Measurements from ENCODE around the gene WDR7.

WDR7 gene

DNA sequence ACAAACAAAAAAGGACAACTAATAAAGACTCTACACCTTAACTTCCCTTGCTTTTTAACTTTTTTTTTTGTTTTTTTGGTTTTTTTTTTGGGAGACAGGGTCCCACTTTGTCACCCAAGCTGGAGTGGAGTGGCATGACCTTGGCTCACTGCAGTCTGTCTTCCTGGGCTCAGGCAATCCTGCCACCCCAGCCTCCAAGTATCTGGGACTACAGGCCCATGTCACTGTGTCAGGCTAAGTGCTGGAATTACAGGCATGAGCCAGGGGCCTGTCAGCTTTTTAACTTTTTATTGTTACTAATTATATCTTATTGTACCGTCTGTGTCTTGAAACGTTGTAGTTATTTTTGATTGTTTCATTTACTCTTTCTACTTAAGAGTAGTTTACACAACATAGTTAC, 25.5 kb downstream of the WDR7 start:
- no peaks in the 10 kb centered on the region for H3K27me3 ChIP-seq (replicated peaks; ENCODE audit: insufficient read depth, low read length)
- DNase-seq = no peak
- H3F3A ChIP-seq (ENCODE audit: insufficient read depth, low read length) = no peaks in the 10 kb centered on the region
- no peak overlapping the region for H2AFZ ChIP-seq (ENCODE audit: low read length)
- no peaks in the 10 kb centered on the region for H3K36me3 ChIP-seq (replicated peaks; ENCODE audit: insufficient read depth, low read length)
- H3K4me1 ChIP-seq (ENCODE audit: low read length) = no peaks in the 10 kb centered on the region
- no peak overlapping the region for H3K4me3 ChIP-seq (ENCODE audit: low read length)
- no peak overlapping the region for H3K4me2 ChIP-seq (ENCODE audit: low read depth, low read length)
- peaks cover 10% of the 10 kb centered on the region for H3K79me2 ChIP-seq (ENCODE audit: low read length)
- H3K9ac ChIP-seq (ENCODE audit: low read length) = no peak overlapping the region
- H3K9me2 ChIP-seq (replicated peaks; ENCODE audit: insufficient read depth, low read length) = no peaks in the 10 kb centered on the region
- no peaks in the 10 kb centered on the region for H4K20me1 ChIP-seq (ENCODE audit: insufficient read depth, low read length)
- TF ChIP-seq EZH2phosphoT487 (IDR thresholded peaks at IDR 0.05; ENCODE audit: low read length) (no peak), EZH2 (optimal IDR thresholded peaks at IDR 0.05; ENCODE audit: low read depth, low read length) (no peak), CTCF (IDR thresholded peaks at IDR 0.05; ENCODE audit: low read length) (no peak)
- H3K9me3 ChIP-seq (replicated peaks; ENCODE audit: insufficient read depth, low read length) = no peaks in the 10 kb centered on the region
- no peak overlapping the region for H3K27ac ChIP-seq (ENCODE audit: low read length)

- Histone ChIP-seq H3K36me3 (replicated peaks; ENCODE audit: insufficient read depth, low read length) (no peaks in the 10 kb centered on the region), H3K9ac (ENCODE audit: low read length) (no peak overlapping the region), H3K4me3 (ENCODE audit: low read length) (no peak overlapping the region), H3K9me3 (replicated peaks; ENCODE audit: insufficient read depth, low read length) (no peaks in the 10 kb centered on the region), H3K27me3 (replicated peaks; ENCODE audit: insufficient read depth, low read length) (no peaks in the 10 kb centered on the region), H3K79me2 (ENCODE audit: low read length) (no peaks in the 10 kb centered on the region), H3K4me1 (ENCODE audit: low read length) (no peaks in the 10 kb centered on the region), H2AFZ (ENCODE audit: low read length) (no peak overlapping the region), H3K27ac (ENCODE audit: low read length) (no peak overlapping the region), H3K9me2 (replicated peaks; ENCODE audit: insufficient read depth, low read length) (no peaks in the 10 kb centered on the region), H3K4me2 (ENCODE audit: low read depth, low read length) (no peak overlapping the region), H3F3A (ENCODE audit: insufficient read depth, low read length) (no peaks in the 10 kb centered on the region), H4K20me1 (ENCODE audit: insufficient read depth, low read length) (no peaks in the 10 kb centered on the region)
- TF ChIP-seq EZH2phosphoT487 (IDR thresholded peaks at IDR 0.05; ENCODE audit: low read length) = no peak
- no peak for TF ChIP-seq EZH2 (optimal IDR thresholded peaks at IDR 0.05; ENCODE audit: low read depth, low read length)
- TF ChIP-seq CTCF (IDR thresholded peaks at IDR 0.05; ENCODE audit: low read length) = no peak
- no peak for DNase-seq
Measured at GRCh38 chr18:56678836-56679565, 27.8 kb downstream of the WDR7 start.

- DNase-seq = no peak
- H3K36me3 ChIP-seq (replicated peaks; ENCODE audit: insufficient read depth, low read length) = no peaks in the 10 kb centered on the region
- no peaks in the 10 kb centered on the region for H3K4me1 ChIP-seq (ENCODE audit: low read length)
- no peaks in the 10 kb centered on the region for H3F3A ChIP-seq (ENCODE audit: insufficient read depth, low read length)
- H3K4me3 ChIP-seq (ENCODE audit: low read length) = no peak overlapping the region
- no peak overlapping the region for H3K4me2 ChIP-seq (ENCODE audit: low read depth, low read length)
- no peak overlapping the region for H2AFZ ChIP-seq (ENCODE audit: low read length)
- no peak overlapping the region for H3K9ac ChIP-seq (ENCODE audit: low read length)
- H3K9me3 ChIP-seq (replicated peaks; ENCODE audit: insufficient read depth, low read length) = no peaks in the 10 kb centered on the region
- H3K27ac ChIP-seq (ENCODE audit: low read length) = no peak overlapping the region
- no peaks in the 10 kb centered on the region for H3K27me3 ChIP-seq (replicated peaks; ENCODE audit: insufficient read depth, low read length)
- H3K79me2 ChIP-seq (ENCODE audit: low read length) = no peaks in the 10 kb centered on the region
- no peaks in the 10 kb centered on the region for H3K9me2 ChIP-seq (replicated peaks; ENCODE audit: insufficient read depth, low read length)
- no peaks in the 10 kb centered on the region for H4K20me1 ChIP-seq (ENCODE audit: insufficient read depth, low read length)
- TF ChIP-seq CTCF (IDR thresholded peaks at IDR 0.05; ENCODE audit: low read length) (no peak), EZH2phosphoT487 (IDR thresholded peaks at IDR 0.05; ENCODE audit: low read length) (no peak), EZH2 (optimal IDR thresholded peaks at IDR 0.05; ENCODE audit: low read depth, low read length) (no peak)
Measured at GRCh38 chr18:56684277-56684676, 33.1 kb downstream of the WDR7 start.
